Embryonic facial prominence (tissue), 1 donor: ENCODE data around the gene VPS8.

Experiments used
- DNase-seq: peaks from one replicate; pipeline ENCODE4 v3.0.0-alpha.2; 2016; ENCODE audit errors: extremely low spot score

Gene VPS8

DNA sequence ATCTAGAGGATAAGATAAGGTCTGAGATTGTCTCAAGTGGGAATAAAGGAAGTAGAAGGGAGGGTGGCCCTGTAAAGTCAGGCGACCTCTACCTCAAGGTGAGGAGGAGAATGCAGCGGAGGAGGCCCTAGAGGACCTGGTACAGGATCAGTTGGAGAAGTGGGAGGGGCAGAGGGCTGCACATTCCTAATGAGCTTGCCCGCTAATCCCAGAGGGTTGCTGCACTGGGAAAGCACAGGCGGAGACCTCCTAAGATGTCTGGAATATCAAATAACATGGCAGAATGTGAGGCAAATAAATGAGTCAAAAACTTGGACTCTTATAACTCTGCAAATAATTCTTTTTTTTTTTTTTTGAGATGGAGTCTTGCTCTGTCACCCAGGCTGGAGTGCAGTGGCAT is 30.2 kb upstream of the VPS8 start:
- DNase-seq: no peak

GRCh38 chr3:184783319-184783718 is 28.6 kb upstream of the VPS8 start:
- no peak for DNase-seq

- DNase-seq: no peak
These were observed 27.1 kb upstream of the VPS8 start for GRCh38 chr3:184784731-184785500.

DNA sequence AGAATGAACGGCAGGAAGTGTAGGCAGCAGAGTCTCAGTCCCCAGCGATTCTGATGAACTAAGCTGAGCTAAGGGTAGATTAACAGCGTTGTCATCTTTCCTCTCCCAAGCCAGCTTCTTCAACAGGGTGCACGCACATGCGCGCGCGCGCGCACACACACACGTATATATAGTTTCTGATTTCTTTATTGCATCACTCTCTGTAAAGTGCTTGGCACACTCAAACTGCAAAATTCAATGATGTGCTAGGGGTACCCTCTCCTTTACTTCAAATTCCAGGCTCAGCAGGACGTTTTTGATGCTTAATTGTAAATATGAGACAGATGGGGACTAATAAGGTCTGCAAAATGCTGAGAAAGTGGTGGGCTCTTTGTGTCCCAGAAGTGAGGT is 26.1 kb upstream of the VPS8 start:
- no peak for DNase-seq

GRCh38 chr3:184786280-184786941 is 25.6 kb upstream of the VPS8 start:
- DNase-seq: no peak

DNA sequence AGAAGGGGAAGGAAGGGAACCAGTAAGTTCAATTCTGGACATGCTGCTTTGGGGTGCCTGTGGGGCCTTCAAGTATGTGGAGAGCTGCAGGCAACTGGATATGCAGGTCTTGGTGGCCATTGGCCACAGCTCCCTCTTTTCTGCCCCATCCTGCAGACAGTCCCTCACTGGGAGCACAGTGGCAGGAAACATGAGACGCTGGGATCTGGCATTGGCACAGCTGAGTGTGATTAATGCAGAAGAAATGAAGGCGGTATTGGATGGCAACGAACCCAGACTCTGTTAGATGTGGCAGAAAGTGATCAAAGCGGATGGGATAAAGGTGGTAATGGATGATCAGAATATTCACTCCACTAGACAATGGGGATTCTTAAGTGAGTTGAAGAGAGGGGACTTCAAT is 23.2 kb upstream of the VPS8 start:
- no peak for DNase-seq

DNA sequence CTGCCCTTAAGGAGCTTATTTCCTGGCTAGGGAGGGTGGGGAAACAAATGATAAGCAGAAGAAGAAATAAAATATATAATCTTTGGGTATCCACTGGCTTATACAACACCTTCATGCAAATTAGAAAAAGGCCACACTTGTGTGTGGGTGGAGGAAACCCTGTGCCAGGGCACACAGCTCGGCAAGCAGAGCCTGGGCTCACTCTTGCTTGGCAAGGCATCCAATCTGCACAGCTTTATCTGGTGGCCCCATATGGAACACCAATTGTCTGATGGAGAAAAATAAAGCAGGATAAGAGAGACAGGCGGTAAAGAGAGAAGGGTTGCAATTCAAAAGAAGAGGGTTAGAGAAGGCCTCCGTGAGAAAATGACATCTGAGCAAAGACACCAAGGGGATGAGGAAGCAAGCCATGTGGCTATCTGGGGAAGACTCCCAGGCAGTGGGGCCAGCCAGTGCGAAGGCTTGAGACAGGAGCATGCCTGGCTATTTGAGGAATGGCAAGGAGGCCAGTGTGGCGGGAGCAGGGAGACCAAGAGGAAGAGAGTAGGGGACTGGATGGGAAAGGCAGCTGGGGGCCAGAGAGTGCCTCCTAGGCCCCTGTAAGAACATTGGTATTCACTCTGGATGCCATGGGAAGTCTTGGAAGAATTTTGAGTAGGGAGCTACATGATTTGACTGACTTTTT is 22.5 kb upstream of the VPS8 start:
- no peak for DNase-seq

GRCh38 chr3:184791171-184791570 is 20.8 kb upstream of the VPS8 start:
- DNase-seq: no peak

- no peak for DNase-seq
These were observed 16.3 kb upstream of the VPS8 start for GRCh38 chr3:184795522-184796190.

GRCh38 chr3:184796551-184796950 is 15.4 kb upstream of the VPS8 start:
- DNase-seq: no peak

DNA sequence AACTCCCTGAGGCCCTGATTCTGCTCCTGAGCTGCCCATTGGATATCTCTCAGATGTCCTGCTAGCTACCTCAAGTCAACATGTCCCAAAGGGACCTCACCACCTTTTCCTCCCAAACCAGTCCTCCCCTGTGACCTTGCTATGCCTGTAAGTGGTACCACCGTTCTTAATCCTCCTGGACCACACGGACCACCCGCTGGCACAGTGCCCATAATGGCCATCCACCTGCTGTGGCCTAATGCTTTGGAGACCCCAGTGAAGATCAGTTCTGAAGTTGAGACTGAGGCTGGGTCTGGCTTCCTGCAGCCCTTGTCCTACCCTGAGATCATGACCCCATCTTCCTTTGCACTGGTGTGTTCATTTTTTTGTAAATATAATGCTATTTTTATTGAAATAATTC is 15.0 kb upstream of the VPS8 start:
- DNase-seq: no peak

- no peak for DNase-seq
These were observed 13.8 kb upstream of the VPS8 start for GRCh38 chr3:184798120-184798519.

GRCh38 chr3:184800349-184800930 is 11.5 kb upstream of the VPS8 start:
- no peak for DNase-seq

DNA sequence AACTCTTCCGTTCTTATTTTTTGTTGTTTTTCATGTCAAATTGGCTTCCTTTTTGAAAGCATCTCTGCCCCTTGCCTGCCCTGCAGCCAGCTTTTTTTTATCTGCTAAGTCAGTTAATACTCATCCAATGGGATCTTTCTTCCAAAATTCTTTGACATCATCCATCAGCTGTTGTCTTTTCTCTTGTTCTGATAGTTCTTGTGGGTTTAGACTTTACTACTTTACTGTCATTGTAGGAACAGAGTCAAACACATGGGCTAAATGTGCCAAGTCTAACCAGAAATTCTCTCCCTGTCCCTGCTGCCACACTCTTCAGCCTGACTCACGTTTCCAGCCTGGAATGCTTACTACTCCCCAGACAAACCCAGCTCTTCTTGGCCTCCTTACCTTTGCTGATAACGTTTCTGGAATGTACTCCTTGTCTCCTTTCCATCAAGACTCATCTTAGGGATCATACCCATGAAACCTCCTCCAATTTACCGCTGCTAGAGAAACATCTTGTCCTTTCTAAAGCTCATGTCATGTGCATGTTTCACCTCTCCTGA is 10.7 kb upstream of the VPS8 start:
- DNase-seq: no peak

DNA sequence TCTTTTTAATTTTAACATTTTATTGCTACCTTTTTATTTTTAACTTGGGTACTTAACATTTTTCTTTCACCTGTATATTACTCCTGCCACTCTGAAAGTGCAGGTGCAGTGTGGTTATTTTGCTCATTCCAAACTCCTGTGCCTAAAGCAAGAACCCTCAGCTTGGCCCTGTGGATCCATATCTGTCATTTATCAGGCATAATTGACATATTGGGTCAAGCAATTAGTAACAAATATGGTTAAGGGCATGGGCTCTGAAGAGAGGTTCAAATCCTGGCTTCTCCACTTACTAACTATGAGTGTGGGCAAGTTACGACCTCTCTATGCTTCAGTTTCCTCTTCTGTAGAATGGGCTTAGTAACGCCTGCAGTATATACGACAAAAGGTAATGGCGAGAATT is 9.8 kb upstream of the VPS8 start:
- DNase-seq: no peak

GRCh38 chr3:184804801-184805200 is 7.2 kb upstream of the VPS8 start:
- no peak for DNase-seq

DNA sequence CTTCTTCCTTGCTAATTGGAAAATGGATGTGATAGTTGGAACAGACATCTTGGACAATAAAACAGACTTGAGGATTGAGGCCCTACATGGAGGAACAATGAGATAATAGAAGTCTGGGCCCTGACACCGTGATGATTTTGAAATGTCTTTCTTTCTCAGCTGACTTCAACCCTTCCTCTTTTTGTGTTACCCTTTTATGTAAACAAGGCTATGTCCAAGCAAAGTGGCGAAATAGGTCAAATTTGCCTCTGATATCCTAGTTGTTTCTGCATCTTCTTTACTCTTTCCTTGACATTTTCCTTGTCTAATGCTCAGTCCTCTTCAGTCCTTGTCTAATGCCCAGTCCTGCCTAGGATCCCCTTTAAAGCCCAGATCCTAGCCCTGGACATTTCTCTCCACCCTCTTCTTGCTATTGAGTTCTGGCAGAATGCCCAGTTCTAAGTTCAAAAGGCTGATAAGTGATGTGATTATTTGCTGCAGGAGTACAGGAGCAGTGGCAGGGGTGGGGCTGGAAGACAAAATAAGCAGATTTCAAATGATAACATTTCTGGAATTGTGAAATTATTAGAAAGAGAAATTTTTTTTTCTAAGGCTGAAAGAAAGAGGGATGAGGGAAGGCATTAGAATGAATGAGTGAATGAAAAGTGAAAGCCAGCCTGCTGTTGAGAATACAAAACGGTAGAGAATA is 6.5 kb upstream of the VPS8 start:
- DNase-seq: no peak

- no peak for DNase-seq
These were observed 5.2 kb upstream of the VPS8 start for GRCh38 chr3:184806567-184807271.

- no peak for DNase-seq
These were observed 4.4 kb upstream of the VPS8 start for GRCh38 chr3:184807549-184807948.

DNA sequence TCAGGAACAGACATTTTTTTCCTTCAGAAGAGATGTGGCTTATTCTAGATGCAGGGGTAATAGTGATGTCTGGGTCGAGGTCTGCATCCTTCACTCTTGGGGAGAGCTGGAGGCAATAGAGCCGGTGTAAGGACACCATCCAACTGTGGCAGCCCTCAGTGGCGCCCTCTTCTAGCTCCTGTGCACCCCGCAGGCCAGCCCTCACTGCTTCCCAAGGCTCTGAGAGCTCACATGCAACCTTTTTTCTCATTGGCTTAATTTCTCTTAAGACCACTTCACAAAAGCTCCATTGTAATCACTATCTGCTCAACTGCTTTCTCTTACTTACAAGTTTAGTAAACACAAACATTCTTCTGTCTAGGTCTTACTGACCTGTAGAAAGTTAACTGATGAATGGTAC is 3.9 kb upstream of the VPS8 start:
- DNase-seq: no peak

DNA sequence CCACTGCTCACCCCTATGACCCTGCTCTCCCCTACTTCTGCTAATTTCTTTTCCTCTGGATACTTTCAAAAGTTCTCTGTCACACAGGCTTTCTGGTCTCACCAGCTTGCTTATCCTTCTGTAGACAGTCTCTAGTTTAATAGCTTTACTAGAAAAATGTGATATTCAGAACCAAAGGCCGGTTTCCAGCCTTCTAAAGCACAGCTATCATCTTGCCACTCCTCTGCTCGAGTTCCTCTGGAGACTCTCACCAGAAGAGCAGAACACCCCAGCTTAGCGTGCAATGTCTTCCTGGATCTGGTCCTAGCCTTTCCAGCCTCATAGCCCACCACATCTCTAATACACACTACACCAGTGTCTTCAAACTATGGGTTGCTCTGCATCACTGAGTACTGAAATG is 1.8 kb upstream of the VPS8 start:
- DNase-seq: no peak
